NCI-H460 (cell line): Measurements from ENCODE around the gene CREB3L1. TPM values are rescaled to one million over a fixed set of nuclear protein-coding genes. Genes with fewer than 3 reads are reported as not detected.

Experiments
- DNase-seq: peaks from one replicate; pipeline ENCODE4 v3.0.0-alpha.2; 2016; ENCODE audit warnings: low read depth; ENCODE audit errors: extremely low read depth
- total RNA-seq: library from RNA; depleted of rRNA; stranded (reverse); fragments of >200 nt; shearing (Covaris generic); gene quantifications from 2 replicates; pipeline ENCODE4 v1.2.3, GENCODE V29; 2014

The CREB3L1 gene
- total RNA-seq, 1 experiment from 2014 or later: 1.7 TPM

DNA sequence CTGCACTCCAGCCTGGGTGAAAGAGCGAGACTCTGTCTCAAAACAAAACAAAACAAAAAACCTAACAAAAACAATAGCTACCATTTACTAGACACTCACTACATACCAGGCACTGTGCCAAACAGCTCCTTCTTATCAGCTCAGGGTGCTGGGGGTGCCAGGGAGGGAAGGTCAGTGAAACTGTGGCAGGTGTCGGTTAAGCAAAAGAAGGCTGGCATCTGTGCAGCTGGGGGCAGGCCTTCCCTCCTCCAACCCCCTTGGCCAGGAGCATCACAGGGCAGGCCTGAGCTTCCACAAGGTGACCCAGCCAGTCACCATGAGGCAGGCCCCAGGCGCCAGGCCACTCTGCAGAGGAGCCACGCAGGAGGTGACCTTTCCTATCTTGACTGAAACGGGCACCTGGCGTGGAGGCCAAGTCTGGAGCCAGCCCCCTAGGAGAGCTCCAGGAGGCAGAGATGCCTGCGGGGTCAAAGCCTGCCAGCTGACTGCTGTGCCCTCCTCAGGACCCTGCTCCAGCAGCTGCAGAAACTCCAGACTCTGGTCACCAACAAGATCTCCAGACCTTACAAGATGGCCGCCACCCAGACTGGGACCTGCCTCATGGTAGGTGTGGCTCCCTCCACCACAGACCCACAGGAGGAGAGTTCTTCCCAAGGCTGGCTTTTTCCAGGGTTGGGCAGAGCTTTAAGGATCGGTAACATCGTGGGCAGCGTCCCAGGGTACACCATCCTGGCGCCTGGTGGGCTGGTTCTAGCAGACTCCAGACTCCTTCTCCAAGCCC lies 38.5 kb downstream of the CREB3L1 start:
- no peak for DNase-seq

DNA sequence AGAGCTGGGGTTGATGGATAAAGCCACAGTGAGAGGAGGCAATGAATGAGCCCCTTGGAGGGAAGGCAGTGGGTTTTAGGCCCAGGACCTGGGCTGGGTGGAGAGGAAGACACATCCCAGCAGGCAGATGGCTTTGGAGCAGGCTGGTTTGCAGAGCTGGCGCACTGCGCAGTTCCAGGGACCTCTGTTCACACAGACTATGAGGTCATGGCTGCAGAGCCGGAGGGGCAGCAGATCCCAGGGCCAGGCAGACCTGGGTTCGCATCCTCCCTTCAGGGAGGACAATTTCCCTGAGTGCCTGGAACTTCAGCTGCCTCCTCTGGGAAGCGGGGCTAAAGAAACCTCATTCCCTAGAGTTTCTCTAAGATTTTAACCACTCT lies 41.6 kb downstream of the CREB3L1 start:
- DNase-seq: no peak

DNA sequence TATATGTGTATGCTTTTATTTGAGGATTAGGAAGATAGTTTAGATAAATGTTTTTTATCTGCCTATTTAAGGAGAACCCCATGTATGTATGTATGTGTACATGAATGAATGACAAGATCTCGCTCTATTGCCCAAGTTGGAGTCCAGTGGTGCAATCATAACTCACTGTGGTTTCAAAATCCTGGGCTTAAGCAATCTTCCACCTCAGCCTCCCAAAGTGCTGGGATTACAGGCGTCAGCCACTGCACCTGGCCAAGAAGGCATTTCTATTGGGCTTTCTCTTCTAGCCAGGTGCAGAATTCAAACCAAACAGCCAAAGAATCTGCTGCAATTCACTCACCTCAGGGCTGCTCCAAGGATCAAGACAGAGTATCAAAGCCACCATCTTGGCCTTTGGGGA lies 44.3 kb downstream of the CREB3L1 start:
- DNase-seq: no peak

DNA sequence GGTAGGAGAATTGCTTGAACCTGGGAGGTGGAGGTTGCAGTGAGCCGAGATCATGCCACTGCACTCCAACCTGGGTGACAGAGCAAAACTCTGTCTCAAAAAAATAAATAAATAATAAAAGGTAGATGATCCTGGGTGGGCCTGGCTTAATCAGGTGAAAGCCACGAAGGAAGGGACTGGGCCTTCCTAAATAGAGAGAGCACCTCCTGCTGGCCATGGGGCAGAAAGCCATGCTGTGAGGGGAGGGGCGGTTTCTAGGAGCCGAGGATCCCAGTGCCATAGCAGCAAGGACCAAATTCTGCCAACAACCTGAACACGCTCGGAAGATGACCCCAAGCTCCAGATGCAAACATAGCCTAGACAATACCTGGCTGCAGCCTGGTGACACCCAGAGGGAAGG lies 45.3 kb downstream of the CREB3L1 start:
- no peak for DNase-seq

DNA sequence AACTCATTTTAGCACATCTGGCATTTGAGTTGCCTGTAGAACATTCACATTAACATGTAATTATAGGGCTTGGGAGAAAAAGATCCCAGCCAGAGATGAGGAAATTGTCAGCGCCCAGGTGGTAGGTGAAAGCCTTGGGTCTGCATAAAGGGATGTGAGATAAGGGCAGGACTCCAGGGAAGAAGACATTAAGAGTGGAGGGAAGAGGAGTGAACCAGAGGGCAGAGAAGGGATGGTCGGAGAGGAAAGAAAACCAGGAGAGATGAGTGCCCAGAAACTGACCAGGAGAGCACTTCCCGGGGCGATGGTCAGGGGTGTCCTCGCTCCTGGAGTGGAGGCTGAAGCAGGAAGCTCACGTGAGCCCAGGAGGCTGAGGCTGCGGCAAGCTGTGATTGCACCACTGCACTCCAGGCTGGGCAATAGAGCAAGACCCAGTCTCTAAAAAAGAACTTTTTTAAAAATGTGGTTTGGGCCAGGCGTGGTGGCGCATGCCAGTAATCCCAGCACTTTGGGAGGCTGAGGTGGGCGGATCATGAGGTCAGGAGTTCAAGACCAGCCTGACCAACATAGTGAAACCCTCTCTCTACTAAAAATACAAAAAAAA lies 49.5 kb downstream of the CREB3L1 start:
- DNase-seq: no peak

DNA sequence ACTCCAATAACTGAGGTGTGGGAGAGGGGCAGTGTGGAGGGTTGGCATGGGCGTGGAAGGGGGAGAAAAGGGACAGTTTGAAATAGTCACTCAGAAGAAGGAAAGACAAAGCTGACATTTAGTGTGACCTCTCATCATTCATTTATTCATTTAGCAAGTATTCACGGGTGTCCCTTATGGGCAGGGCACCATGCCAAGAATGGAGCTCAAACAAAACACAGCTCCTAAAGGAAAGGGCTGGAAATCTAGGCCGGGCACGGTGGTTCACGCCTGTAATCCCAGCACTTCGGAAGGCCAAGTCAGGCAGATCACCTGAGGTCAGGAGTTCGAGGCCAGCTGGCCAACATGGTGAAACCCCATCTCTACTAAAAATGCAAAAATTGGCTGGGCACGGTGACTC lies 50.4 kb downstream of the CREB3L1 start:
- DNase-seq: no peak

DNA sequence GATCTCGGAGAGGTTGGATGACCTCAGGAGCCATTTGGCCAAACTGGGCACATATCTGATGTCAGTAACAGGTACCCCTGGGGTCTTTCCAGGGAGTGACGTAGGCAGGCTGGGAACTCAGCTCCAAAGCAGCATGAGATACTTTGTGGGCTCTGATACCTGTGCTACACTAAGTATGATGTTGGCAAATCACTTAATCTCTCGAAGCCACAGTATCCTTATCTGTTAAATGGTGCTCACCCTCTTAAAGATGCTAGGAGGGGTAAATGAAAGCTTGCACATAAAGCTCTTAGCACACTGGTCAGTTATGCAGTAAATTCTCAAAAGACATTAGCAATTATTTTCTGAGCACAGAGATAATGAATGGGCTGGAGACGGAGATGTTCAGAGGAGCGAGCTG lies 52.7 kb downstream of the CREB3L1 start:
- DNase-seq: no peak

DNA sequence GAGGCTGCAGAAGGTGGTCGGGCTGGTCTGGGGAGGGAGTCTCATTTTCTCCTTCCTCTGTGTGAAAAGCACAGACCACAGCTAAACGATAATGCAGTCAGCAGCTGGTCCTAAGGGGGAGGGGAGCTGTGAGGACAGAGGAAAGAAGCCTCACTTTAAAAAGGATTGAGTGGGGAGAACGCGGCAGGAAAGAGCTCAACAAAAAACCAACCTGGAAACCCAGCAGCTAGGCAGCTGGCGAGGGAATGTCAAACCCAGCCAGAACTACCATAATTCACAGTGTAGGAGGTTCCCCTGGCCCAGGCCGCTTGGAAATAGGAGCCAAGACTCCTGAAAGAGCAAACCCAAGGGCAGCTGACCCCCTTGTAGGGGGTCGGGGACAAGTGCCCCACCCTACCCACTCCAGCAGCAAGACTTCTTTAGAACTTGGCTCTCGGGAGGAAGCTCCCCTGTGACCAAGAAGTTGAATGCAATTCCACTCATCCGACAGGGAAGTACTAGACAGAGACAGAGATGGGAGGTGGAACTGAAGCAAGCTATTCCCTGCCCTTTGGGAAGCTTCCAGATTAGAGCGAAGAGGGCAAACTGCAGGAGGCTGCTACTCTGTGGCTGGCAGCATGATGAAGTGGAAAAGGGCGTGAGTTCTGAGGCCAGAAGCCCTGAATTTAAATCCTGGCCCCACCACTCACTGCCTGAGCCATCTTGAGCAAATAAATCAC lies 53.3 kb downstream of the CREB3L1 start:
- no peak for DNase-seq

DNA sequence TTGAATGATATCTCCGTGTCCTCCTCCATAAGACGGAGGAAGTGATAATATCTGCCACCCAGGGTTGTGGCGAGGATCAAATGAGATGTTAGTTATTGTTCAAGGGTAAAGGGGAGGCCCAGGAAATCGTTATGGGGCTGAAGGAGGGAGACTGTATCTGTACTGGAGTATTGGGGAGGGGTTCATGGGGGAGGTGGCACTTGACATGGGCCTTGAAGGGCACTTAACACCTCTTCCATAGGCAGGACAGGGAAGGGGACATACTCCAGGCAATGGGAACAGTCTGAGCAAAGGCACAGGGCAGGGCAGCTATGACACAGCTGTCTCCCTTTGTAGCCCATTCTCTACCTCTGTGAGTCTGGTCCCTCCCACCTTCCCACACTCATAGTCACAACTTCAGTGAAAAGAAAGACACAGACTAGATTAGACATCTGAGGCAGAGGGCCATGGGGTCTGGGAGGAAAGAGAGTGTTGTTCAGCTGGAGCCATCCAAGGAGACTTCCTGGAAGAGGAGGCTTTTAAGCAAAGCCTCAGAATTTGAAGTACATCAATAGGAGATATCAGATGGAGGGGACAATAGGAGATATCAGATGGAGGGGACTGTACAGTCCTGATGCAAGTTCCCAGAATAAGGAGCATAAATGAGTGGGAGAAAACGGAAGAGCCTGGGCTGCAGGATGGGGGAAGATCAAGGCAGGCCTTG lies 54.0 kb downstream of the CREB3L1 start:
- DNase-seq: no peak

DNA sequence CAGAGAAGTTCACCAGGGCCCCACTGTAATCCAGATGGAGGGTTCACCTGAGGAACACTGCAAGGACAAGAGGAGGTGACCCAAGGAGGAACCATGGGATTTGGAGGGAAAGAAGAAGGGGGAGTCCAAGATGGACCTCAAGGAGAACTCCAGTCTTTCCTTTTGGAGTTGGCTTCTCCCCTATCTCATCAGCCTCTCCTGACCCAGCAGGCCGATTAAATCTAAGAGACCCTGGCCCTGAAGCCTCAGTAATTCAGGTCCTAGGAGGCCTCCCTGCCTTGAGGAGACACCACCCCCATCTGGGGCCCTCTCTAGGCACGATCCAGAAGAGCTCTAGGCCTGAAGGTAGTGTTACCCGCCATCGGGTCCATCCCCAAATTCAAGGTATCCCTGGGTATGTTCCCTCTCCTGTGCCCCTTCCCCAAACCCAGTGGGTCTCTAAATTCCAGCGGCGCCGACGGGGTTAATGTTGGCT lies 54.7 kb downstream of the CREB3L1 start:
- no peak for DNase-seq

DNA sequence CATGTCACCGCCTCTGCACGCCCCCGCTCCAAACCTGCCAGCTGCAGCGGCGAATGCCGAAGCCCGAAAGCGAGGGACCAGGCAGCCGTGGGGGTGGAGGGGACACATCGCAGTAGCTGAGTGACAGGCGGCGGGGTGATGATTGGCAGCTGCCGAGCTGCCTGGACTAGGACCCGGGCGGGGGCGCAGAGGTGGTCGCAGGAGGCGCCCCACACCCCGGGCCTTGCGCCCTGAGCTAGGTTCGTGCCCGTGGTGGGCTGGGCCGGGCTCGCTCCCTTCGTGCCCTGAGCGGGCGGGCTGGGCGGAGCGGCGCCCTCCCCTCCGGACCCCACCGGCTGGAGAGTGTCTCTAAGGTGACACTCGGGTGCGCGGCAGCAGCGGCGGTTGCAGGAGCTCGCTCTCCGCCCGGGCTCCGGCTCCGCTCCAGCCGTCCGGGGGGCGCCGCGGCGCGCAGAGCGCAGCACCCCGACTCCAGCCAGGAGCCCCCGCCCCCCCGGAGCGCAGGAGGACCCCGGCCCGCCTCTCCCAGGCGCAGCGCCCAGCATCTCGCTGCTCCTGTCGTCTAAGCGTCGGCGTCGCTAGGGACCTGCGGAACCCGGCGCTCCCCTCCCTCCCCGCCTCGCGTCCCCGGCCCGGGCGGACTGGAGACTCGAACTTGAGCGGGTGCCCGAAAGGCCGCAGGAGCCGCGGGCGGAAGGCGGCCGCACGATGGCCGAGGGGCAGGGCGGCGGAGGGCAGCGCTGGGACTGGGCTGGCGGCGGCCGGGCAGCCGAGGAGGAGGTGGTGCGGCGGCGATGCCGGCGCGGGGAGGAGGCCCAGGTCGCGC lies 55.3 kb downstream of the CREB3L1 start:
- no peak for DNase-seq

DNA sequence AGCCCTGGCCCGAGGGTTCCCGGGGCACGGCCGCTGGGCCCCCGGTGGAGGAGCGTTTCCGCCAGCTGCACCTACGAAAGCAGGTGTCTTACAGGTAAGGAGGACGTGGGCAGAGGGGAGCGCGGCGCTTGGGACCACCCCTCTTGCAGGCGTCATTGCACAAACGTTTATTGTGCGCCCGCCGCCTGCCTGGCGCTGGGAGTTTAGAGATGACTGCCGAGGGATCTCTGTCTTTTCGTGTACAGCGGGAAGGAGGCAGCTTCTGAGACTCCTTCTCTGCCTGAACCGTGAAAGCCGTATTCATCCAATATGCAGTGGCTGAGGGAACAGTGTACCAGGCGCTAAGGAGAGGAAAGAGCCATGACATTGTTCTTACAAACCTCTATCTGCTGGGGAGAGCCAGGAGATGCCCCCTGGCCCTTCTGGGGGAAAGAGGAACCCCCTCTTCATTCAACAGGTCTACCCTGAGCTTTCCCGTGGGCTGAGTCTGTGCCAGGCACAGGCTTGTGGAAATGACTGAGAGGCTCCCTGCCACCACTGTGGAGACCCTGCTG lies 56.0 kb downstream of the CREB3L1 start:
- no peak for DNase-seq

DNA sequence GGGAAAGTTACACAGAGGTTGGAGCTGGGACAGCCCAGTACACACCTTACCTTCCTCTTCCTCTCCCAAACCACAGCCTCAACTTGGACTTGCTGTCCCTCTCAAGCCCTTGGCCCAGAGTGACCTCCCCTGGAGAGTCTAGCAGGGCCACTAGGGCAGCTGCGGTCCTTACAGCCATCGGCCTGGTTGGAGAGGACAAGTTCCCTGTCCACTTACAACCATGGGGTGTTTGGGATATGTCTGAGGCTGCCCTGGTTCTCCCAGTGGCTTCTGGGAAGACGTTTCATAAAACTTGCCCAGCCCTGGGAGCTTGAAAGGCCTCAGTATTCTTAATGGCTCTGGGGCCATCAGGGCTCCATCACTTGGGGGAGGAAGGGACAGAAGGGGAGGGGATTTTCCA lies 56.7 kb downstream of the CREB3L1 start:
- DNase-seq: no peak

DNA sequence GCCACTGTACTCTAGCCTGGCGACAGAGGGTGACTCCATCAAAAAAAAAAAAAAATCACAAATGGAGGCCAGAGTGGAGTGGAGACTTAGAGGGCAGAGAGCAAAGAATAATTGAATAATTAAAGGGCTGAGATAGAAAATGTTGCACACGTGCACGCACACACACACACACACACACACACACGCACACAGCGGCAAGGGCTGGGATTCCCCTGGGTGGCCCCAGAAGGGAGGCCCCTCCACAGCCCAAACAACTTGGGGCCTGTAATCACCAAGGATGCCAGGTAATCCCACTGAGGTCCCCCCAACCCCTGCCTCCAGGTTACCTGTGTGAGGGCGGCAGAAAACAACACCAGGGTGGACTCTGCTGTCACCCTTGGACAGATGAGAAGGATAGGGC lies 57.8 kb downstream of the CREB3L1 start:
- DNase-seq: no peak

DNA sequence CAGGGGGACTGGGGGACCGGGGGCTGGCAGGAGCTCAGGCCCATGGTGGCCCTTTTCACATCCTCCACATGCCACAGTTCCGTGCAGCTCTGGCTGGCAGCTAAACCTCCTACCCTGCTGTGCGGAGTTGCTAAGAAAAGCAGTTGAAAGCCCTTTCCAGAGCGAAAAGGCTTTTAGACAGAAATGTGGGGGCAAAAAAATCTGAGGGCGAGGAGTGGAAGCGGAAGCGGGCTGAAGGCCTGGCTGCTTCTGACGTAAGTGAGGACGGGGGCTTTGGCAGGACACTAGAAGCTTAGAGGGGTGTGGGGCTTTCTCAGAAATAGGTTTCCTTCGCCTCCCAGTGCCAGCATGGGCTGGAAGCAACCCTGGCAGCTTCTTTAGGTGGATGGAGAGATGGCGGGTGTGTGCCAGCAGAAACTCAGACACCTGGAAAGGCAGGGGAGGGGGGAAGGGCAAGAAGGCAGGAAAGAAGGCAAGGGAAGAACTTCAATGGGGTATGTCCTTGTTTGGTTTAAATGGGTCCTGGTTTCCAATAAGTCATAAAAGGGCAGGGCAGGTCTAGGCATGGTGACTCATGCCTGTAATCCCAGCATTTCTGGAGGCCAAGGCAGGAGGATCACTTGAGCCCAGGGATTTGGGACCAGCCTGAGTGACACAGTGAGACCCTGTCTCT lies 58.6 kb downstream of the CREB3L1 start:
- DNase-seq: no peak

DNA sequence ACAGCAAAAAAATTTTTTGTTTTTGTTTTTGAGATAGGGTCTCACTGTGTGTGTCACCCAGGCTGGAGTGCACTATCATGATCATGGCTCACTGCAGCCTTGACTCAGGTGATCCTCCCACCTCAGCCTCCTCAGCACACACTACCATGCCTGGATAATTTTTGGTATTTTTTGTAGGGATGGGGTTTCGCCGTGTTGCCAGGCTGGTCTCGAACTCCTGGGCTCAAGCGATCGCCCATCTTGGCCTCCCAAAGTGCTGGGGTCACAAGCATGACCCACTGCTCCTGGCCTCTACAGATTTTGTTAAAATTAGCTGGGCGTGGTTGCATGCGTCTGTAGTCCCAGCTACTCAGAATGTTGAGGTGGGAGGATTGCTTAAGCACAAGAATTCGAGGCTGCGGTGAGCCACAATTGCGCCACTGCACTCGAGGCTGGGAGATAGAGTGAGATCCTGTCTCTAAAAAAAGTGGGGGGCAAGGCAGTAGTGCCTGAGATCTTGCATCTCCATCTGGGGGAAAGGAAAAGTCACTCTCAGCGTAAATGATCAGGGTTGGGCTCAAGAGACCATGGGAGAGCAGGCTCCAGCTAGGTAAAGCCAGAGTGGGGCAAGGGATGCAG lies 59.2 kb downstream of the CREB3L1 start:
- DNase-seq: no peak

DNA sequence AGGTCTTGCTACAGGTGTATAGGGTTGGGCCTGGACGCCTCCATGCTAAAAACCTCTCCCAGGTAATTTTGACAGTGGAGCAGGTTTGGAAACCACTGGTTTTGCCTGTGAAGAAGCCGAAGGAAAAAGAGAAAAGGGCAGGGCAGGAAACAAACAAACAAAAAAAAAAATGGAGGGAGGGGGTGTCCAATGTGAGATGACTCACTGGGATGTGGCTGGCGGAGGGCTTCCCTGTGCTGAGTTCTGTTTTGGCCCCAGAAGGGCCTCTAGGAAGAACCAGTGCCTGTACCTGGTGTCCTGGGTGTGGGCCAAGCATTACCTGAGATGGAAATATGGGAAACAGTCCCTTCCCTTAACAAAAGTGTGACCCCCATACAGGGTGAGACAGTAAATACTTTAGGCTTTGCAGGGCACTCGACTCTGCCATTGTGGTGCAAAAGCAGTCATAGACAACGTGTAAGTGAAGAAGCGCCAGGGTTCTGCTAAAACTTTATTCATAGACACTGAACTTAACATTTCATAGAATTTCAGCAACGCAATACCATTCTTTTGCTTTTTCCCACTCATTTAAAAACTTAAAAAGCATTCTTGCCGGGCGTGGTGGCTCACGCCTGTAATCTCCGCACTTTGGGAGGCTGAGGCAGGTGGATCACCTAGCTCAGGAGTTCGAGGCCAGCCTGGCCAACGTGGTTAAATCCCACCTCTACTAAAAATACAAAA lies 60.3 kb downstream of the CREB3L1 start:
- no peak for DNase-seq

DNA sequence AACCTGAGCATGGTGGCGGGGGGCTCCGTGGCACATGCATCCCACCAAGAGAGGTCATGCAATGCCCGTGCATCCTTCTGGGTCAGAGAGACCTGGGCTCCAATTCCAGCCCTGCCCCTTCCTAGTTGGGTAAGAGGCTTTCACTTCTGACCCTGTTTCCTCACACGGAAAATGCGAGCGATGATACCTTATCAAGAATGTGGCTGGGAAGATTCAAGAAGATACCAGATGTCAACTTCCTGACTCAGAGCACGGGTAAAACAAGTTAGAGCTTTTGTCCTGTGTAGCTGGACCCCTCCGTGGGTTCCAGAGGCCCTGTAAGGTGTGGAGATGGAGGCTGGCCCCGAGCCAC lies 61.1 kb downstream of the CREB3L1 start:
- DNase-seq: no peak
